HG03064 (cell line): ENCODE measurements around the gene RNF5.
"Not testable (repeated sequence)": the region's sequence is repeated elsewhere in the genome, so short reads cannot be mapped to it uniquely, and the experiment has no call there.

Experiments used
- ATAC-seq: cut with Tn5 transposase; IDR thresholded peaks from one replicate; pipeline ENCODE4 v1.9.1; 2021; ENCODE audit warnings: low read depth; ENCODE audit not compliant: unreplicated experiment

Gene RNF5

GRCh38 chr6:32188381-32189068 is 10.3 kb downstream of the RNF5 start:
- ATAC-seq: no peak

- no peak for ATAC-seq
Measured at GRCh38 chr6:32189069-32189741, 11.0 kb downstream of the RNF5 start.

GRCh38 chr6:32189742-32190053 is 11.5 kb downstream of the RNF5 start:
- no peak for ATAC-seq

- no peak for ATAC-seq
Measured at GRCh38 chr6:32190054-32190851, 12.0 kb downstream of the RNF5 start, which contains the start of gene PBX2. TSS of gene PBX2 (minus strand) at chr6:32190202. CDS start at chr6:32189915, 287 bp downstream.

GRCh38 chr6:32190911-32191677 is 12.9 kb downstream of the RNF5 start:
- no peak for ATAC-seq

GRCh38 chr6:32191696-32192607 is 13.7 kb downstream of the RNF5 start:
- ATAC-seq: no peak

- ATAC-seq: no peak
Measured at GRCh38 chr6:32192608-32193039, 14.4 kb downstream of the RNF5 start, which contains the start of gene GPSM3. TSS of gene GPSM3 (minus strand) at chr6:32192643. CDS start at chr6:32192513, 130 bp downstream.

GRCh38 chr6:32193096-32193495 is 14.9 kb downstream of the RNF5 start:
- ATAC-seq: not testable (repeated sequence)

- no peak for ATAC-seq
Measured at GRCh38 chr6:32194388-32194787, 16.2 kb downstream of the RNF5 start.

- ATAC-seq: peak; percentile 51
Measured at GRCh38 chr6:32194825-32195651, 16.8 kb downstream of the RNF5 start.

- ATAC-seq: no peak
Measured at GRCh38 chr6:32195652-32195901, 17.4 kb downstream of the RNF5 start.

- ATAC-seq: peak; percentile 75
Measured at GRCh38 chr6:32195902-32196681, 17.9 kb downstream of the RNF5 start.

- ATAC-seq: no peak
Measured at GRCh38 chr6:32196682-32197616, 18.7 kb downstream of the RNF5 start.

- no peak for ATAC-seq
Measured at GRCh38 chr6:32198345-32198696, 20.1 kb downstream of the RNF5 start.

- ATAC-seq: no peak
Measured at GRCh38 chr6:32198866-32199265, 20.7 kb downstream of the RNF5 start.

GRCh38 chr6:32200711-32201475 is 22.7 kb downstream of the RNF5 start:
- ATAC-seq: no peak

GRCh38 chr6:32202186-32202585 is 24.0 kb downstream of the RNF5 start:
- no peak for ATAC-seq
